Activated naive CD4-positive, alpha-beta T cell treated with anti-CD3 and anti-CD28 coated beads, Interleukin-2, amount 10 ng/mL, durations not matched to agents 7 days and 5 days (primary cell): Measurements from ENCODE around the gene CD59.
A peak's percentile ranks its signal among the peaks of the same experiment; 100 is the strongest.

Experiments used
- CTCF ChIA-PET: fragments of 350-600 bp; sonication (Branson Sonifier 250); formaldehyde crosslinking; loops from one replicate; lab custom pipeline; 2021; ENCODE audit warnings: antibody characterized with exemption; lab: Charles Lee
- DNase-seq: peaks from one replicate; pipeline ENCODE4 v3.0.0-alpha.2; 2020
- H3K27ac Mint-ChIP-seq: one replicate; pipeline ENCODE4 v1.8.0; 2021; ENCODE audit warnings: mild to moderate bottlenecking, moderate library complexity, mixed read lengths
- H3K27me3 Mint-ChIP-seq: one replicate; pipeline ENCODE4 v1.8.0; 2021; ENCODE audit warnings: mild to moderate bottlenecking, mixed read lengths
- H3K36me3 Mint-ChIP-seq: one replicate; pipeline ENCODE4 v1.8.0; 2021; ENCODE audit warnings: mixed read lengths
- H3K4me1 Mint-ChIP-seq: one replicate; pipeline ENCODE4 v1.8.0; 2021; ENCODE audit warnings: mixed read lengths
- H3K4me3 Mint-ChIP-seq: one replicate; pipeline ENCODE4 v1.8.0; 2021; ENCODE audit warnings: mild to moderate bottlenecking, moderate library complexity, mixed read lengths
- H3K9me3 Mint-ChIP-seq: one replicate; pipeline ENCODE4 v1.8.0; 2021; ENCODE audit warnings: mixed read lengths

CD59 gene

GRCh38 chr11:33700063-33700501, 36.1 kb downstream of the CD59 start:
- peak overlapping the region; percentile 72 for H3K4me3 Mint-ChIP-seq
- peaks cover 24% of the 10 kb centered on the region for H3K4me1 Mint-ChIP-seq
- DNase-seq = no peak
- no peaks in the 10 kb centered on the region for H3K36me3 Mint-ChIP-seq
- H3K27ac Mint-ChIP-seq = no peak overlapping the region
- peaks cover 49% of the 10 kb centered on the region for H3K27me3 Mint-ChIP-seq
- H3K9me3 Mint-ChIP-seq = no peaks in the 10 kb centered on the region
- CTCF ChIA-PET = interaction anchor here (0.7 to 1.8 kb wide), 3 partner anchors 8 to 42 kb away, joined by 3 to 8 read pairs (median 4); no protein-coding TSS in a partner anchor

- Mint-ChIP-seq H3K4me3 (peak overlapping the region; percentile 72), H3K27me3 (peaks cover 49% of the 10 kb centered on the region), H3K36me3 (no peaks in the 10 kb centered on the region), H3K9me3 (no peaks in the 10 kb centered on the region), H3K27ac (peak overlapping the region; percentile 78), H3K4me1 (peaks cover 24% of the 10 kb centered on the region)
- no peak for DNase-seq
- CTCF ChIA-PET = interaction anchor here (0.7 to 1.1 kb wide), 2 partner anchors 8 to 42 kb away, joined by 3 to 4 read pairs; no protein-coding TSS in a partner anchor
These were observed 36.6 kb downstream of the CD59 start for GRCh38 chr11:33699515-33700062.

- no peak for DNase-seq
- peaks cover 24% of the 10 kb centered on the region for H3K4me1 Mint-ChIP-seq
- no peaks in the 10 kb centered on the region for H3K36me3 Mint-ChIP-seq
- H3K9me3 Mint-ChIP-seq = no peaks in the 10 kb centered on the region
- no peak overlapping the region for H3K4me3 Mint-ChIP-seq
- CTCF ChIA-PET = no interaction called here
- H3K27me3 Mint-ChIP-seq = peaks cover 49% of the 10 kb centered on the region
- no peak overlapping the region for H3K27ac Mint-ChIP-seq
These were observed 37.3 kb downstream of the CD59 start for GRCh38 chr11:33698921-33699320.

- Mint-ChIP-seq H3K9me3 (no peaks in the 10 kb centered on the region), H3K4me3 (no peak overlapping the region), H3K36me3 (no peaks in the 10 kb centered on the region), H3K27ac (no peak overlapping the region), H3K4me1 (peaks cover 24% of the 10 kb centered on the region), H3K27me3 (peaks cover 51% of the 10 kb centered on the region)
- CTCF ChIA-PET = no interaction called here
- DNase-seq = no peak
These were observed 38.2 kb downstream of the CD59 start for GRCh38 chr11:33697997-33698396.

- no peak for DNase-seq
- CTCF ChIA-PET = interaction anchor here (1.4 kb wide), 1 partner anchor 18 kb away, joined by 3 read pairs; no protein-coding TSS in a partner anchor
These were observed 39.1 kb downstream of the CD59 start for GRCh38 chr11:33696931-33697638.

GRCh38 chr11:33696411-33696810, 39.8 kb downstream of the CD59 start:
- Mint-ChIP-seq H3K27ac (no peak overlapping the region), H3K9me3 (no peaks in the 10 kb centered on the region), H3K36me3 (no peaks in the 10 kb centered on the region), H3K4me1 (peaks cover 21% of the 10 kb centered on the region), H3K4me3 (no peak overlapping the region), H3K27me3 (peaks cover 54% of the 10 kb centered on the region)
- CTCF ChIA-PET = interaction anchor here (1.4 kb wide), 1 partner anchor 19 kb away, joined by 3 read pairs; no protein-coding TSS in a partner anchor
- no peak for DNase-seq

More at GRCh38 chr11:33696931-33697638, 39.1 kb downstream of the CD59 start:
- Mint-ChIP-seq H3K27me3 (peaks cover 54% of the 10 kb centered on the region), H3K9me3 (no peaks in the 10 kb centered on the region), H3K27ac (peak overlapping the region; percentile 56), H3K36me3 (no peaks in the 10 kb centered on the region), H3K4me1 (peaks cover 24% of the 10 kb centered on the region), H3K4me3 (no peak overlapping the region)

GRCh38 chr11:33695051-33695566, 41.1 kb downstream of the CD59 start:
- CTCF ChIA-PET = no interaction called here
- no peak for DNase-seq
- H3K27ac Mint-ChIP-seq = no peak overlapping the region
- H3K4me1 Mint-ChIP-seq = peaks cover 14% of the 10 kb centered on the region
- H3K27me3 Mint-ChIP-seq = peaks cover 54% of the 10 kb centered on the region
- no peak overlapping the region for H3K4me3 Mint-ChIP-seq
- no peaks in the 10 kb centered on the region for H3K9me3 Mint-ChIP-seq
- H3K36me3 Mint-ChIP-seq = no peaks in the 10 kb centered on the region

GRCh38 chr11:33694346-33695050, 41.7 kb downstream of the CD59 start:
- no peak overlapping the region for H3K4me3 Mint-ChIP-seq
- H3K36me3 Mint-ChIP-seq = no peaks in the 10 kb centered on the region
- peaks cover 48% of the 10 kb centered on the region for H3K27me3 Mint-ChIP-seq
- CTCF ChIA-PET = interaction anchor here (0.6 kb wide), 1 partner anchor 153 kb away, joined by 3 read pairs; no protein-coding TSS in a partner anchor
- H3K27ac Mint-ChIP-seq = no peak overlapping the region
- no peaks in the 10 kb centered on the region for H3K9me3 Mint-ChIP-seq
- DNase-seq = no peak
- peaks cover 10% of the 10 kb centered on the region for H3K4me1 Mint-ChIP-seq

- Mint-ChIP-seq H3K4me3 (no peak overlapping the region), H3K36me3 (no peaks in the 10 kb centered on the region), H3K9me3 (peaks cover under 1% of the 10 kb centered on the region), H3K27ac (no peak overlapping the region), H3K27me3 (peaks cover 31% of the 10 kb centered on the region), H3K4me1 (peaks cover 7% of the 10 kb centered on the region)
- no peak for DNase-seq
- CTCF ChIA-PET = interaction anchor here (0.8 kb wide), 1 partner anchor 8 kb away, joined by 3 read pairs; the partner anchor contains the start of gene C11orf91
These were observed 43.7 kb downstream of the CD59 start for GRCh38 chr11:33692541-33692940.

GRCh38 chr11:33692013-33692504, 44.2 kb downstream of the CD59 start:
- H3K27ac Mint-ChIP-seq = no peak overlapping the region
- DNase-seq = no peak
- peaks cover 26% of the 10 kb centered on the region for H3K27me3 Mint-ChIP-seq
- H3K36me3 Mint-ChIP-seq = no peaks in the 10 kb centered on the region
- H3K9me3 Mint-ChIP-seq = peaks cover 4% of the 10 kb centered on the region
- peaks cover 7% of the 10 kb centered on the region for H3K4me1 Mint-ChIP-seq
- H3K4me3 Mint-ChIP-seq = no peak overlapping the region
- CTCF ChIA-PET = interaction anchor here (0.8 kb wide), 1 partner anchor 8 kb away, joined by 3 read pairs; the partner anchor contains the start of gene C11orf91

GRCh38 chr11:33691066-33691864, 45.0 kb downstream of the CD59 start:
- no peak for DNase-seq
- peaks cover 4% of the 10 kb centered on the region for H3K9me3 Mint-ChIP-seq
- CTCF ChIA-PET = interaction anchor here (0.8 kb wide), 1 partner anchor 9 kb away, joined by 3 read pairs; the partner anchor contains the start of gene C11orf91
- H3K4me1 Mint-ChIP-seq = peaks cover under 1% of the 10 kb centered on the region
- H3K27ac Mint-ChIP-seq = no peak overlapping the region
- no peaks in the 10 kb centered on the region for H3K36me3 Mint-ChIP-seq
- H3K27me3 Mint-ChIP-seq = peaks cover 18% of the 10 kb centered on the region
- H3K4me3 Mint-ChIP-seq = no peak overlapping the region

GRCh38 chr11:33690290-33691065, 45.7 kb downstream of the CD59 start:
- Mint-ChIP-seq H3K36me3 (no peaks in the 10 kb centered on the region), H3K27me3 (peaks cover 11% of the 10 kb centered on the region), H3K4me3 (no peak overlapping the region), H3K9me3 (peaks cover 4% of the 10 kb centered on the region), H3K4me1 (no peaks in the 10 kb centered on the region), H3K27ac (no peak overlapping the region)
- no peak for DNase-seq
- CTCF ChIA-PET = interaction anchor here (1.4 to 2.1 kb wide), 4 partner anchors 11 to 147 kb away, joined by 3 to 9 read pairs (median 4); no protein-coding TSS in a partner anchor
